Cardiac muscle cell (in vitro differentiated cells and primary cell): ENCODE data around the gene DPEP2NB. TPM values are rescaled to one million over a fixed set of nuclear protein-coding genes. Genes with fewer than 3 reads are reported as not detected.
"Not testable (repeated sequence)": the region's sequence is repeated elsewhere in the genome, so short reads cannot be mapped to it uniquely, and the experiment has no call there.

Experiments
- DNase-seq, 2 donors: peaks; one replicate each; pipeline versions ENCODE4 v3.0.0 to v3.0.0-alpha.2; 2010 to 2017; ENCODE audit warnings: low read depth in 1 of 2, low spot score in 1 of 2
- H3K27ac ChIP-seq: fragments of 200-600 bp; sonication (generic); 2 replicates; pipeline ENCODE4 v1.5.1; 2016
- H3K27me3 ChIP-seq: fragments of 200-600 bp; sonication (generic); 2 replicates; pipeline ENCODE4 v1.6.0; 2016; ENCODE audit warnings: control low read depth
- H3K36me3 ChIP-seq: fragments of 200-600 bp; sonication (generic); 2 replicates; pipeline ENCODE4 v1.5.1; 2016; ENCODE audit warnings: control low read depth
- H3K4me1 ChIP-seq: fragments of 200-600 bp; sonication (generic); 2 replicates; pipeline ENCODE4 v1.8.1; 2017; ENCODE audit warnings: low read depth, mild to moderate bottlenecking, mixed run types
- H3K4me3 ChIP-seq: fragments of 200-600 bp; sonication (generic); 2 replicates; pipeline ENCODE4 v1.5.1; 2016; ENCODE audit warnings: mild to moderate bottlenecking
- H3K9me3 ChIP-seq: fragments of 200-600 bp; sonication (generic); 2 replicates; pipeline ENCODE4 v1.5.1; 2017; ENCODE audit warnings: low read depth, mild to moderate bottlenecking, control low read depth
- CTCF ChIP-seq: IDR thresholded peaks from 2 replicates; pipeline ENCODE4 v1.5.1; 2012; ENCODE audit warnings: low read depth, mild to moderate bottlenecking, low read length
- polyA plus RNA-seq: library from polyadenylated mRNA; unstranded; fragments of >200 nt; fragmentation: Nextera tagmentation; extraction: Ambion mirVana; gene quantifications from 2 replicates; pipeline ENCODE4 v1.2.1, GENCODE V29; 2016
- total RNA-seq: library from RNA; depleted of rRNA; stranded (reverse); fragments of >200 nt; gene quantifications from 2 replicates; pipeline ENCODE4 v1.2.3, GENCODE V29; 2016

DPEP2NB gene
- total and polyA plus RNA-seq, 2 experiments from 2014 or later = not detected

DNA sequence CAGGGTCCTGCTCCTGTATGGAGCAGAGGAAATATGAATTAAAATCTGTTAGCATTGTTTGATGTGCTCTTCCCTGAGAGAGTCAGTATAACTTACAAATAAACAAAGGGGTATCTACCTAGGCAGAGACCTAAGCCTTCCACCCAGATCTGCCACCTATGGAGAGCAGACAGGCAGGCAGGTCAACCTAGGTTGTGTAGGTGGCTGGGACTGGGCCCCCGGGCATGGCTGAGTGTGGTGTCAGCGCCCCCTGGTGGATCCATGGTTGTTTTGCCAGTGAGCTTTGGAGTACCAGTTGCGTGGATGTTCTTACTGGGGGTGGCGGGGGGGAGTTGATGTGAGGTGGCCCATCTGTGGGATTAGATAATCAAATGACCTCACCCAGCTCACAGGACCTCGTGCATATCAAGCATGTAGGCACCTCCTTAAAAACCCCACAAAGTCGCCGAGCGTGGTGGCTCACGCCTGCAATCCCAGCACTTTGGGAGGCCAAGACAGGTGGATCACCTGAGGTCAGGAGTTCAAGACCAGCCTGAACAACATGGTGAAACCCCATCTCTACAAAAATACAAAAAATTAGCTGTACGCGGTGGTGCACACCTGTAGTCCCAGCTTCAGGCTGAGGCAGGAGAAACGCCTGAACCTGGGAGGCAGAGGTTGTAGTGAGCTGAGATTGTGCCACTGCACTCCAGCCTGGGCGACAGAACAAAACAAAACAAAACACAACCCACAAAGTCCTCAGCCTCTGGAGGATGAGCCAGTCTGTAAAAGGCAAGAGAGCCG, 25.0 kb upstream of the DPEP2NB start:
- Histone ChIP-seq H3K4me1 (no peaks in the 10 kb centered on the region), H3K27ac (no peak overlapping the region), H3K36me3 (no peaks in the 10 kb centered on the region), H3K9me3 (no peaks in the 10 kb centered on the region), H3K4me3 (no peak overlapping the region), H3K27me3 (no peaks in the 10 kb centered on the region)
- TF ChIP-seq CTCF = peak; percentile 86
- peak; percentile 71 to 80 for DNase-seq

- H3K27ac ChIP-seq = no peak overlapping the region
Observed at GRCh38 chr16:68037841-68038597, 22.3 kb upstream of the DPEP2NB start.

DNA sequence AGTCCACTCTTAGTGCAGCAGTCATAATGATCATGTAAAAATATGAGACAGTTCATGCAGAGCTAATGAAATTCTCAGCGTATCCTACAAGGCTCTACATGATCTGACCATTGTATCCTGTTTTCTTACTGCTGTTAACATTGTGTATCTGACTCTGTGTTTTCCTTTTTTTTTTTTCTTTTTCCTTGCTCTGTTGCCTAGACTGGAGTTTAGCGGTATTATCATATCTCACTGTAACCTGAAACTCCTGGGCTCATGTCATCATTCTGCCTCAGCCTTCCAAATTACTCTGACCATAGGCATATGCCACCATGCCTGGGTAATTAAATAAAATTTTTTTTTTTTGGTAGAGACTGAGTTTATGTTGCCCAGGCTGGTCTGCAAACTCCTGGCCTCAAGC, 19.5 kb upstream of the DPEP2NB start:
- Histone ChIP-seq H3K4me1 (no peaks in the 10 kb centered on the region), H3K27ac (no peak overlapping the region), H3K36me3 (no peaks in the 10 kb centered on the region), H3K4me3 (no peak overlapping the region), H3K9me3 (no peaks in the 10 kb centered on the region), H3K27me3 (no peaks in the 10 kb centered on the region)
- no peak for TF ChIP-seq CTCF
- DNase-seq = no peak

More at GRCh38 chr16:68037841-68038597, 22.3 kb upstream of the DPEP2NB start:
- Histone ChIP-seq H3K36me3 (no peaks in the 10 kb centered on the region), H3K4me3 (no peak overlapping the region), H3K9me3 (no peaks in the 10 kb centered on the region), H3K4me1 (no peaks in the 10 kb centered on the region), H3K27me3 (no peaks in the 10 kb centered on the region)
- DNase-seq = no peak
- TF ChIP-seq CTCF = no peak

- Histone ChIP-seq H3K27me3 (no peaks in the 10 kb centered on the region), H3K4me1 (no peaks in the 10 kb centered on the region), H3K36me3 (no peaks in the 10 kb centered on the region), H3K27ac (no peak overlapping the region), H3K9me3 (no peaks in the 10 kb centered on the region), H3K4me3 (no peak overlapping the region)
- DNase-seq = no peak
- no peak for TF ChIP-seq CTCF
Observed at GRCh38 chr16:68033101-68033500, 17.4 kb upstream of the DPEP2NB start.

DNA sequence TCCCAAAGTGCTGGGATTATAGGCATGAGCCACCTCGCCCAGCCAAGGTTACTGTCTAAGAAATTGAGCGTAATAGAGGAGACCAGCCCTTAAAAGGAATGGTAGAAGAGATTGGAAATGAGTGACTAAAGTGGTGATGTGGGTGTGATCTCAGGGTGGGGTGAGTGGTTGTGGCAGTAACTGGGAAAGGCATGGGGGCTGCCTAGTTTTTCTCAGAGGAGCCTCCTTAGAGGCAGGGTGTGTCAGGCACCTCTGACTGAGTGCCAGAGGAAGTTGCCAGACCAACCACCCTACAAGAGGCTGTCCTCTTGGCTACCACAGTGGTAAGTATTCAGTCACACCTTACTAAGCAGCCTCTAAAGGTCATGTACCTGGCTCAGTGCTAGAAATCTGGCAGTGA, 16.2 kb upstream of the DPEP2NB start:
- Histone ChIP-seq H3K4me1 (no peaks in the 10 kb centered on the region), H3K27ac (no peak overlapping the region), H3K27me3 (no peaks in the 10 kb centered on the region), H3K9me3 (no peaks in the 10 kb centered on the region), H3K4me3 (no peak overlapping the region), H3K36me3 (no peaks in the 10 kb centered on the region)
- DNase-seq = no peak
- TF ChIP-seq CTCF = no peak

- DNase-seq = peak in 1 of 2 donors; percentile 67
- not testable (repeated sequence) for H3K4me3 ChIP-seq, H3K27me3 ChIP-seq, H3K4me1 ChIP-seq, H3K36me3 ChIP-seq, H3K9me3 ChIP-seq, H3K27ac ChIP-seq
Observed at GRCh38 chr16:68030108-68030507, 14.4 kb upstream of the DPEP2NB start.
